NCI-H446 (cell line): ENCODE results near the gene CACNA2D4.
A peak's percentile ranks its signal among the peaks of the same experiment; 100 is the strongest.

Experiments used
- DNase-seq, 2 experiments: peaks; one replicate each; lab custom pipeline; 2025; lab: John Stamatoyannopoulos, UW

CACNA2D4 gene

GRCh38 chr12:1919284-1919683 lies 832 bp upstream of the CACNA2D4 start:
- no peak for DNase-seq

GRCh38 chr12:1918884-1919236 lies 408 bp upstream of the CACNA2D4 start:
- DNase-seq, result no peak

- DNase-seq, result no peak
Observed at GRCh38 chr12:1917172-1918070, 1.0 kb downstream of the CACNA2D4 start.

- peak; percentile 82 to 91 for DNase-seq
Observed at GRCh38 chr12:1916371-1917171, 1.9 kb downstream of the CACNA2D4 start.

- DNase-seq, result no peak
Observed at GRCh38 chr12:1915082-1915968, 3.1 kb downstream of the CACNA2D4 start.

GRCh38 chr12:1914114-1914911 lies 4.1 kb downstream of the CACNA2D4 start:
- DNase-seq, result no peak

- DNase-seq, result no peak
Observed at GRCh38 chr12:1913377-1914113, 4.9 kb downstream of the CACNA2D4 start.

GRCh38 chr12:1912580-1913376 lies 5.7 kb downstream of the CACNA2D4 start:
- DNase-seq, result no peak

- no peak for DNase-seq
Observed at GRCh38 chr12:1911598-1912575, 6.6 kb downstream of the CACNA2D4 start.

- no peak for DNase-seq
Observed at GRCh38 chr12:1910468-1910867, 8.0 kb downstream of the CACNA2D4 start.

- DNase-seq, result no peak
Observed at GRCh38 chr12:1908758-1909157, 9.7 kb downstream of the CACNA2D4 start.

- DNase-seq, result no peak
Observed at GRCh38 chr12:1907652-1908611, 10.5 kb downstream of the CACNA2D4 start.

GRCh38 chr12:1906579-1906978 lies 11.9 kb downstream of the CACNA2D4 start:
- peak in 1 of 2 experiments; percentile 22 for DNase-seq

GRCh38 chr12:1904875-1905274 lies 13.6 kb downstream of the CACNA2D4 start:
- no peak for DNase-seq

- DNase-seq, result no peak
Observed at GRCh38 chr12:1896964-1897363, 21.5 kb downstream of the CACNA2D4 start.

- DNase-seq, result no peak
Observed at GRCh38 chr12:1890810-1891209, 27.6 kb downstream of the CACNA2D4 start.

- DNase-seq, result no peak
Observed at GRCh38 chr12:1890119-1890703, 28.2 kb downstream of the CACNA2D4 start.
